H9 (cell line): ENCODE data around the gene CYB5RL. TPM values are rescaled to one million over a fixed set of nuclear protein-coding genes. Genes with fewer than 3 reads are reported as not detected.

Experiments used
- DNase-seq: peaks from one replicate; pipeline ENCODE4 v3.0.0-alpha.2; 2017
- H2AFZ ChIP-seq: one replicate; pipeline ENCODE4 v1.6.1; 2013; ENCODE audit warnings: mild to moderate bottlenecking, low read length, control low read depth, moderate library complexity
- H2AK5ac ChIP-seq: 2 replicates; pipeline ENCODE4 v1.6.1; 2013; ENCODE audit warnings: low read length, control low read depth, mixed read lengths; ENCODE audit not compliant: insufficient read length
- H2BK120ac ChIP-seq: one replicate; pipeline ENCODE4 v1.6.1; 2013; ENCODE audit warnings: low read depth, mild to moderate bottlenecking, low read length, control low read depth, inconsistent platforms; ENCODE audit not compliant: poor library complexity, severe bottlenecking
- H2BK12ac ChIP-seq: 2 replicates; pipeline ENCODE4 v1.6.1; 2013; ENCODE audit warnings: low read length, control low read depth, mixed read lengths, low read depth; ENCODE audit not compliant: insufficient read length
- H2BK15ac ChIP-seq: 2 replicates; pipeline ENCODE4 v1.6.1; 2013; ENCODE audit warnings: low read depth, low read length, control low read depth
- H2BK20ac ChIP-seq: one replicate; pipeline ENCODE4 v1.6.1; 2013; ENCODE audit warnings: low read depth, mild to moderate bottlenecking, low read length, control low read depth, inconsistent platforms; ENCODE audit not compliant: poor library complexity, severe bottlenecking
- H2BK5ac ChIP-seq: 2 replicates; pipeline ENCODE4 v1.6.1; 2013; ENCODE audit warnings: low read length, control low read depth, mixed read lengths; ENCODE audit not compliant: insufficient read length
- H3K14ac ChIP-seq: 2 replicates; pipeline ENCODE4 v1.6.1; 2013; ENCODE audit warnings: low read length, control low read depth; ENCODE audit not compliant: insufficient read depth
- H3K18ac ChIP-seq: 2 replicates; pipeline ENCODE4 v1.6.1; 2013; ENCODE audit warnings: low read depth, mild to moderate bottlenecking, mixed read lengths, low read length, control low read depth; ENCODE audit not compliant: insufficient read length
- H3K23ac ChIP-seq: 2 replicates; pipeline ENCODE4 v1.6.1; 2013; ENCODE audit warnings: low read length, control low read depth, mixed read lengths, low read depth; ENCODE audit not compliant: insufficient read length
- H3K23me2 ChIP-seq: 2 replicates; pipeline ENCODE4 v1.6.1; 2013; ENCODE audit warnings: low read depth, mild to moderate bottlenecking, mixed read lengths, low read length, control low read depth; ENCODE audit not compliant: insufficient read length, poor library complexity, severe bottlenecking
- H3K27ac ChIP-seq: 2 replicates; pipeline ENCODE4 v1.5.1; 2013; ENCODE audit warnings: low read length, control low read depth, mixed read lengths, low read depth; ENCODE audit not compliant: insufficient read length
- H3K27me3 ChIP-seq: 2 replicates; pipeline ENCODE4 v1.6.1; 2013; ENCODE audit warnings: low read length, control low read depth, inconsistent platforms; ENCODE audit not compliant: insufficient read depth
- H3K4ac ChIP-seq: 2 replicates; pipeline ENCODE4 v1.6.1; 2013; ENCODE audit warnings: low read depth, mild to moderate bottlenecking, control low read depth, inconsistent platforms, low read length, moderate library complexity
- H3K4me1 ChIP-seq: 2 replicates; pipeline ENCODE4 v1.6.1; 2013; ENCODE audit warnings: low read length, control low read depth, inconsistent platforms; ENCODE audit not compliant: insufficient read depth
- H3K4me2 ChIP-seq: 2 replicates; pipeline ENCODE4 v1.6.1; 2013; ENCODE audit warnings: low read length, control low read depth, mixed read lengths; ENCODE audit not compliant: insufficient read length, insufficient read depth
- H3K56ac ChIP-seq: 2 replicates; pipeline ENCODE4 v1.6.1; 2013; ENCODE audit warnings: low read depth, mild to moderate bottlenecking, mixed read lengths, low read length, control low read depth; ENCODE audit not compliant: insufficient read length
- H3K79me1 ChIP-seq: 2 replicates; pipeline ENCODE4 v1.6.1; 2013; ENCODE audit warnings: low read depth, mild to moderate bottlenecking, moderate library complexity, low read length, control low read depth, inconsistent platforms; ENCODE audit not compliant: insufficient read depth, poor library complexity, severe bottlenecking
- H3K79me2 ChIP-seq: 2 replicates; pipeline ENCODE4 v1.6.1; 2013; ENCODE audit warnings: low read length, control low read depth, inconsistent platforms; ENCODE audit not compliant: insufficient read depth
- H3K9ac ChIP-seq: 2 replicates; pipeline ENCODE4 v1.6.1; 2013; ENCODE audit warnings: low read length, control low read depth, mixed read lengths; ENCODE audit not compliant: insufficient read length; ENCODE audit errors: extremely low read depth
- H3K9me3 ChIP-seq: one replicate; pipeline ENCODE4 v1.6.1; 2013; ENCODE audit warnings: low read depth, low read length, inconsistent platforms; ENCODE audit not compliant: control insufficient read depth
- H3T11ph ChIP-seq: one replicate; pipeline ENCODE4 v1.6.1; 2013; ENCODE audit warnings: mild to moderate bottlenecking, low read length, control low read depth, inconsistent platforms
- H4K20me1 ChIP-seq: one replicate; pipeline ENCODE4 v1.6.1; 2013; ENCODE audit not compliant: control insufficient read depth, insufficient read length, insufficient read depth
- H4K5ac ChIP-seq: 2 replicates; pipeline ENCODE4 v1.6.1; 2013; ENCODE audit warnings: low read depth, mild to moderate bottlenecking, mixed read lengths, low read length, control low read depth; ENCODE audit not compliant: insufficient read length
- H4K8ac ChIP-seq: replicated peaks from 2 replicates; pipeline ENCODE4 v1.6.1; 2013; ENCODE audit warnings: low read length, control low read depth, mixed read lengths, low read depth; ENCODE audit not compliant: insufficient read length
- H4K91ac ChIP-seq: 2 replicates; pipeline ENCODE4 v1.6.1; 2013; ENCODE audit warnings: low read depth, mild to moderate bottlenecking, moderate library complexity, mixed read lengths, low read length, control low read depth; ENCODE audit not compliant: insufficient read length
- H3K27ac Mint-ChIP-seq, 3 experiments: 2 replicates in 2 of 3; 3 replicates in 1 of 3; pipeline ENCODE4 v1.8.0; 2020 to 2021; ENCODE audit warnings: mixed read lengths in 3 of 3, mild to moderate bottlenecking in 1 of 3, moderate library complexity in 1 of 3
- H3K27me3 Mint-ChIP-seq: 2 replicates; pipeline ENCODE4 v1.8.0; 2021; ENCODE audit warnings: low read depth, mild to moderate bottlenecking, moderate library complexity, mixed read lengths
- H3K36me3 Mint-ChIP-seq, 3 experiments: 2 replicates in 2 of 3; 3 replicates in 1 of 3; pipeline ENCODE4 v1.8.0; 2020 to 2021; ENCODE audit warnings: low read depth in 3 of 3, mixed read lengths in 3 of 3; ENCODE audit not compliant: insufficient read depth in 1 of 3
- H3K4me1 Mint-ChIP-seq, 2 experiments: 2 replicates each; pipeline ENCODE4 v1.8.0; 2020; ENCODE audit warnings: mixed read lengths in 2 of 2
- H3K4me3 Mint-ChIP-seq, 2 experiments: 2 replicates in 1 of 2; 3 replicates in 1 of 2; pipeline ENCODE4 v1.8.0; 2020 to 2021; ENCODE audit warnings: mild to moderate bottlenecking in 2 of 2, mixed read lengths in 2 of 2, moderate library complexity in 1 of 2
- H3K9me3 Mint-ChIP-seq, 2 experiments: 2 replicates in 1 of 2; 3 replicates in 1 of 2; pipeline ENCODE4 v1.8.0; 2020; ENCODE audit warnings: mild to moderate bottlenecking in 2 of 2, mixed read lengths in 2 of 2, moderate library complexity in 1 of 2
- CTCF ChIP-seq: fragments of 200-600 bp; sonication (generic); conservative IDR thresholded peaks from 3 replicates; pipeline ENCODE4 v1.8.0; 2021; ENCODE audit warnings: antibody characterized with exemption, mild to moderate bottlenecking
- WGBS: extraction: QIAGEN DNeasy Blood & Tissue Kit; methylation state at CpG from one replicate; pipeline ENCODE4 v1.1.7; 2013; ENCODE audit warnings: missing lambda C conversion rate, low lambda C conversion rate, mixed read lengths; ENCODE audit not compliant: insufficient read length; ENCODE audit errors: extremely low coverage; 5-methylcytosine and 5-hydroxymethylcytosine counted together
- total RNA-seq: library from RNA; stranded (reverse); gene quantifications from 2 replicates; pipeline ENCODE4 v1.2.1, GENCODE V29; 2021

Gene CYB5RL
- total RNA-seq, 1 experiment from 2014 or later: 12.6 TPM

GRCh38 chr1:54158071-54158470, 41.8 kb downstream of the CYB5RL start:
- Histone ChIP-seq H3K4ac (no peak overlapping the region), H3K79me1 (no peaks in the 10 kb centered on the region), H2AK5ac (no peak overlapping the region), H3K4me1 (peaks cover 4% of the 10 kb centered on the region; the same call in 1 of the 2 replicates), H3K56ac (no peak overlapping the region), H4K8ac (no peak overlapping the region), H3K4me2 (no peak overlapping the region), H2BK120ac (no peak overlapping the region), H4K20me1 (no peaks in the 10 kb centered on the region), H2BK15ac (no peak overlapping the region), H3T11ph (no peak overlapping the region), H3K79me2 (no peaks in the 10 kb centered on the region), H4K91ac (no peak overlapping the region), H2BK20ac (no peak overlapping the region), H2AFZ (no peak overlapping the region), H3K14ac (no peak overlapping the region; the same call in 1 of the 2 replicates), H3K9ac (no peak overlapping the region), H3K27me3 (no peaks in the 10 kb centered on the region), H2BK12ac (no peak overlapping the region), H2BK5ac (no peak overlapping the region), H4K5ac (no peak overlapping the region), H3K27ac (no peak overlapping the region), H3K23ac (no peak overlapping the region), H3K9me3 (no peaks in the 10 kb centered on the region), H3K18ac (no peak overlapping the region), H3K23me2 (no peaks in the 10 kb centered on the region)
- H3K4me3 Mint-ChIP-seq: no peak overlapping the region
- H3K27ac Mint-ChIP-seq: no peak overlapping the region
- no peak for DNase-seq
- peaks cover 16% of the 10 kb centered on the region for H3K27me3 Mint-ChIP-seq
- no CpG with 5 or more reads among the region's 3 CpGs for WGBS
- no peaks in the 10 kb centered on the region for H3K9me3 Mint-ChIP-seq
- no peak for TF ChIP-seq CTCF
- peaks cover 11% of the 10 kb centered on the region in 2 experiments for H3K4me1 Mint-ChIP-seq
- H3K36me3 Mint-ChIP-seq: no peaks in the 10 kb centered on the region
